HepG2 (cell line): ENCODE measurements around the gene RHAG. TPM values are rescaled to one million over a fixed set of nuclear protein-coding genes. Genes with fewer than 3 reads are reported as not detected.

Source experiments
- ATAC-seq: fragments of 200-7000 bp; cut with Tn5 transposase; 3 replicates; pipeline ENCODE4 v1.9.1; 2020; ENCODE audit warnings: mild to moderate bottlenecking, moderate library complexity
- BruUV-seq: library from RNA; stranded (reverse); fragments of 400-500 nt; replicated peaks from 2 replicates; lab custom pipeline; 2021; lab: Mats Ljungman, UMichigan
- CTCF ChIA-PET: fragments of 300-600 bp; formaldehyde crosslinking; extraction: SDS; loops from one replicate; lab custom pipeline; 2021; ENCODE audit warnings: low total read pairs, inconsistent platforms, low intra/inter-chr PET ratio; lab: Yijun Ruan, JAX
- POLR2A ChIA-PET: fragments of 350-600 bp; sonication (Branson Sonifier 250); formaldehyde crosslinking; loops from one replicate; lab custom pipeline; 2020; ENCODE audit warnings: antibody characterized with exemption, inconsistent platforms; lab: Yijun Ruan, JAX
- DNase-seq: peaks from one replicate; pipeline ENCODE4 v3.0.0-alpha.2; 2015; ENCODE audit warnings: low spot score
- FAIRE-seq: peaks from 3 replicates; lab custom pipeline; 2011; peaks lifted over from hg19 to GRCh38; lab: Jason Lieb, UNC
- H2AFZ ChIP-seq: one replicate; pipeline ENCODE4 v1.6.1; 2011; ENCODE audit warnings: low read length, inconsistent platforms
- H3K27ac ChIP-seq: fragments of 300-600 bp; 3 replicates; pipeline ENCODE4 v1.8.0; 2011; ENCODE audit warnings: mixed run types, mild to moderate bottlenecking, mixed read lengths, low read length, inconsistent platforms; ENCODE audit not compliant: insufficient read depth; ENCODE audit errors: extremely low read length
- H3K27me3 ChIP-seq, 2 experiments: fragments of 200-600 bp in 1 of 2; 2 replicates in 1 of 2; 3 replicates in 1 of 2; pipeline versions ENCODE4 v1.6.0 to v1.8.0; 2011; ENCODE audit warnings: low read length in 2 of 2, mild to moderate bottlenecking in 2 of 2, moderate library complexity in 2 of 2, inconsistent platforms in 1 of 2; ENCODE audit not compliant: insufficient read depth in 2 of 2, control insufficient read depth in 1 of 2
- H3K36me3 ChIP-seq, 2 experiments: fragments of 200-600 bp in 1 of 2; replicated peaks in 1 of 2; 2 replicates in 1 of 2; 3 replicates in 1 of 2; pipeline versions ENCODE4 v1.5.1 to v1.8.0; 2011; ENCODE audit warnings: low read length in 2 of 2, inconsistent platforms in 1 of 2; ENCODE audit not compliant: insufficient read depth in 2 of 2, control insufficient read depth in 1 of 2
- H3K4me1 ChIP-seq: 2 replicates; pipeline ENCODE4 v1.5.1; 2012; ENCODE audit warnings: low read length, inconsistent platforms; ENCODE audit not compliant: insufficient read depth
- H3K4me2 ChIP-seq: 2 replicates; pipeline ENCODE4 v1.6.0; 2011; ENCODE audit warnings: low read depth, low read length, inconsistent platforms
- H3K4me3 ChIP-seq, 3 experiments: fragments of 200-600 bp in 1 of 3; sonication (generic), shearing (Covaris generic) in 1 of 3; replicated peaks in 1 of 3; 2 replicates each; pipeline ENCODE4 v1.5.1; 2011 to 2016; ENCODE audit warnings: low read length in 3 of 3, inconsistent platforms in 2 of 3, low read depth in 2 of 3, mild to moderate bottlenecking in 2 of 3, control low read depth in 1 of 3, mixed read lengths in 1 of 3; ENCODE audit not compliant: insufficient read depth in 1 of 3
- H3K79me2 ChIP-seq: one replicate; pipeline ENCODE4 v1.6.1; 2011; ENCODE audit warnings: low read length, inconsistent platforms; ENCODE audit not compliant: insufficient read depth
- H3K9ac ChIP-seq: 2 replicates; pipeline ENCODE4 v1.6.0; 2011; ENCODE audit warnings: mild to moderate bottlenecking, low read depth, low read length, inconsistent platforms; ENCODE audit not compliant: insufficient read depth
- H3K9me3 ChIP-seq: 2 replicates; pipeline ENCODE4 v1.5.1; 2012; ENCODE audit warnings: mild to moderate bottlenecking, low read length
- H4K20me1 ChIP-seq: 2 replicates; pipeline ENCODE4 v1.6.0; 2011; ENCODE audit warnings: inconsistent platforms, mild to moderate bottlenecking, low read length, moderate library complexity; ENCODE audit not compliant: insufficient read depth
- AGO2 ChIP-seq: fragments of 200-400 bp; formaldehyde crosslinking; optimal IDR thresholded peaks from 2 replicates; pipeline ENCODE3; 2017; ENCODE audit warnings: mild to moderate bottlenecking, low read depth, low read length, moderate library complexity
- FLYWCH1 ChIP-seq: sonication (generic); formaldehyde crosslinking; IDR thresholded peaks from 2 replicates; pipeline ENCODE4 v1.8.1; 2023; ENCODE audit warnings: mild to moderate bottlenecking, missing genetic modification reagents
- KAT2B ChIP-seq: fragments of 150-350 bp; IDR thresholded peaks from 2 replicates; pipeline ENCODE4 v1.6.1; 2014; ENCODE audit warnings: low read depth, low read length, borderline replicate concordance
- ONECUT2 ChIP-seq: sonication (generic); formaldehyde crosslinking; IDR thresholded peaks from 2 replicates; pipeline ENCODE4 v1.4.0; 2020; ENCODE audit warnings: missing genetic modification reagents
- TAF1 ChIP-seq: sonication (generic); formaldehyde crosslinking; IDR thresholded peaks from 2 replicates; pipeline ENCODE4 v1.4.0; 2020; ENCODE audit warnings: missing genetic modification reagents
- TRIM24 ChIP-seq: sonication (generic); formaldehyde crosslinking; IDR thresholded peaks from 2 replicates; pipeline ENCODE4 v1.8.0; 2022; ENCODE audit warnings: mild to moderate bottlenecking, missing genetic modification reagents
- ZNF530 ChIP-seq: sonication (generic); formaldehyde crosslinking; IDR thresholded peaks from 2 replicates; pipeline ENCODE4 v1.5.0; 2020; ENCODE audit warnings: low read depth, mild to moderate bottlenecking, missing genetic modification reagents
- ZNF652 ChIP-seq: IDR thresholded peaks from 2 replicates; pipeline ENCODE4 v1.6.1; 2016; ENCODE audit warnings: low read depth, borderline replicate concordance
- ZSCAN5A ChIP-seq: sonication (generic); formaldehyde crosslinking; IDR thresholded peaks from 2 replicates; pipeline ENCODE4 v1.8.0; 2022; ENCODE audit warnings: mild to moderate bottlenecking, missing genetic modification reagents, borderline replicate concordance
- WGBS: methylation state at CpG from one replicate; pipeline ENCODE4 v1.1.6; 2017; ENCODE audit warnings: low lambda C conversion rate; 5-methylcytosine and 5-hydroxymethylcytosine counted together
- in situ Hi-C: cut with HindIII; loops from 2 replicates; pipeline ENCODE4 v1.10.0; 2017; ENCODE audit warnings: low pct_unique_long_range_greater_than_20kb; ENCODE audit not compliant: extremely low pct_ligation_motif_present
- intact Hi-C: fragments of 100-400 bp; cut with micrococcal nuclease; formaldehyde crosslinking; loops from one replicate; pipeline ENCODE4 v1.10.0; 2022; ENCODE audit not compliant: unreplicated experiment
- polyA plus RNA-seq, 8 experiments: library from polyadenylated mRNA; depleted of rRNA in 3 of 8; stranded (reverse) in 7 of 8; unstranded in 1 of 8; fragments of >200 nt; fragmentation: Illumina TruSeq in 4 of 8; extraction: Trizol in 4 of 8; gene quantifications; 2 replicates each; pipeline versions ENCODE4 v1.2.1 to v1.2.3, GENCODE V29; 2011 to 2016; ENCODE audit warnings: low read depth in 4 of 8, missing spikeins in 1 of 8, mixed read lengths in 1 of 8; ENCODE audit not compliant: insufficient read depth in 1 of 8
- total RNA-seq, 5 experiments: library from RNA; depleted of rRNA; stranded (reverse); fragments of >200 nt; fragmentation: Illumina TruSeq; extraction: Trizol; gene quantifications; 2 replicates each; pipeline ENCODE4 v1.2.3, GENCODE V29; 2016; ENCODE audit warnings: low read depth in 1 of 5
- TF ChIP-seq, protein P1 (sequence below): IDR thresholded peaks from 2 replicates; pipeline ENCODE4 v1.6.1; 2016; ENCODE audit warnings: low read depth, borderline replicate concordance

Gene RHAG
- total and polyA plus RNA-seq, 2 of the 13 experiments (the other 11 are each of a cell fraction or from before 2014, with no cell fraction given), result not detected

GRCh38 chr6:49555951-49556350 is 80.7 kb downstream of the RHAG start:
- POLR2A ChIA-PET, result no interaction called here

More at GRCh38 chr6:49555951-49556350, 80.7 kb downstream of the RHAG start:
- Histone ChIP-seq H3K4me3 (no peak overlapping the region), H3K79me2 (no peaks in the 10 kb centered on the region), H3K9me3 (no peaks in the 10 kb centered on the region), H2AFZ (no peak overlapping the region), H3K36me3 (no peaks in the 10 kb centered on the region), H3K4me1 (peaks cover 51% of the 10 kb centered on the region), H3K27me3 (peaks cover 3 to 13% of the 10 kb centered on the region in 2 experiments; a peak in 4 of 5 replicates), H3K9ac (no peak overlapping the region), H3K4me2 (no peak overlapping the region), H3K27ac (no peak overlapping the region), H4K20me1 (no peaks in the 10 kb centered on the region)
- no peak for TF ChIP-seq ZNF652 (CRISPR knock-in tag)
- TF ChIP-seq FLYWCH1 (CRISPR knock-in tag), result no peak
- TF ChIP-seq TAF1, result no peak
- TF ChIP-seq TRIM24 (CRISPR knock-in tag), result no peak
- no peak for TF ChIP-seq KAT2B
- no peak for TF ChIP-seq ZSCAN5A (CRISPR knock-in tag)
- no peak for TF ChIP-seq ZNF530 (CRISPR knock-in tag)
- TF ChIP-seq AGO2, result no peak
- TF ChIP-seq, protein P1, sequence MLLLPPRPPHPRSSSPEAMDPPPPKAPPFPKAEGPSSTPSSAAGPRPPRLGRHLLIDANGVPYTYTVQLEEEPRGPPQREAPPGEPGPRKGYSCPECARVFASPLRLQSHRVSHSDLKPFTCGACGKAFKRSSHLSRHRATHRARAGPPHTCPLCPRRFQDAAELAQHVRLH (CRISPR knock-in tag), result no peak
- TF ChIP-seq ONECUT2 (CRISPR knock-in tag), result no peak
- CTCF ChIA-PET, result interaction anchor here (0.8 kb wide), 1 partner anchor 24 kb away, joined by 3 read pairs; no protein-coding TSS in a partner anchor
- no peak for DNase-seq
- no peak for ATAC-seq
- no TSS peak for BruUV-seq
- intact Hi-C loops, result no loop called here
- 72% methylated on average over 4 of the region's 4 CpGs for WGBS
- FAIRE-seq, result no peak
- in situ Hi-C loops, result no loop called here

Other genes with a start within 250 kb of the RHAG start
- 15.8 and 20.5 TPM in 2 replicates for gene MMUT, start 173.6 kb downstream of the RHAG start, total RNA-seq (2016; rRNA removed; fragmentation: Illumina TruSeq; extraction: Trizol)
- gene MMUT, start 173.6 kb downstream of the RHAG start, polyA plus RNA-seq (2011; rRNA removed), result 14.6 and 16.1 TPM in 2 replicates
- 20.1 and 29.4 TPM in 2 replicates for gene CENPQ, start 173.5 kb downstream of the RHAG start, total RNA-seq (2016; rRNA removed; fragmentation: Illumina TruSeq; extraction: Trizol)
- gene CENPQ, start 173.5 kb downstream of the RHAG start, polyA plus RNA-seq (2011; rRNA removed), result 5.5 and 9.1 TPM in 2 replicates
- not detected in 2 replicates for gene GLYATL3, start 136.9 kb downstream of the RHAG start, total RNA-seq (2016; rRNA removed; fragmentation: Illumina TruSeq; extraction: Trizol)
- 0.05 TPM in 1 of 2 replicates, not detected in the other for gene GLYATL3, start 136.9 kb downstream of the RHAG start, polyA plus RNA-seq (2011; rRNA removed)
- gene C6orf141, start 86.2 kb downstream of the RHAG start, total RNA-seq (2016; rRNA removed; fragmentation: Illumina TruSeq; extraction: Trizol), result not detected in 2 replicates
- 0.07 and 0.12 TPM in 2 replicates for gene C6orf141, start 86.2 kb downstream of the RHAG start, polyA plus RNA-seq (2011; rRNA removed)
- gene CRISP2, start 76.7 kb upstream of the RHAG start, total RNA-seq (2016; rRNA removed; fragmentation: Illumina TruSeq; extraction: Trizol), result not detected in 2 replicates
- not detected in 2 replicates for gene CRISP2, start 76.7 kb upstream of the RHAG start, polyA plus RNA-seq (2011; rRNA removed)
- not detected in 2 replicates for gene CRISP3, start 107.5 kb upstream of the RHAG start, total RNA-seq (2016; rRNA removed; fragmentation: Illumina TruSeq; extraction: Trizol)
- not detected in 2 replicates for gene CRISP3, start 107.5 kb upstream of the RHAG start, polyA plus RNA-seq (2011; rRNA removed)
- gene PGK2, start 150.4 kb upstream of the RHAG start, total RNA-seq (2016; rRNA removed; fragmentation: Illumina TruSeq; extraction: Trizol), result not detected in 2 replicates
- not detected in 2 replicates for gene PGK2, start 150.4 kb upstream of the RHAG start, polyA plus RNA-seq (2011; rRNA removed)
- not detected in 2 replicates for gene CRISP1, start 229.7 kb upstream of the RHAG start, total RNA-seq (2016; rRNA removed; fragmentation: Illumina TruSeq; extraction: Trizol)
- not detected in 2 replicates for gene CRISP1, start 229.7 kb upstream of the RHAG start, polyA plus RNA-seq (2011; rRNA removed)